Measurements from ENCODE around the gene TPD52L1.

TPD52L1 gene

DNA sequence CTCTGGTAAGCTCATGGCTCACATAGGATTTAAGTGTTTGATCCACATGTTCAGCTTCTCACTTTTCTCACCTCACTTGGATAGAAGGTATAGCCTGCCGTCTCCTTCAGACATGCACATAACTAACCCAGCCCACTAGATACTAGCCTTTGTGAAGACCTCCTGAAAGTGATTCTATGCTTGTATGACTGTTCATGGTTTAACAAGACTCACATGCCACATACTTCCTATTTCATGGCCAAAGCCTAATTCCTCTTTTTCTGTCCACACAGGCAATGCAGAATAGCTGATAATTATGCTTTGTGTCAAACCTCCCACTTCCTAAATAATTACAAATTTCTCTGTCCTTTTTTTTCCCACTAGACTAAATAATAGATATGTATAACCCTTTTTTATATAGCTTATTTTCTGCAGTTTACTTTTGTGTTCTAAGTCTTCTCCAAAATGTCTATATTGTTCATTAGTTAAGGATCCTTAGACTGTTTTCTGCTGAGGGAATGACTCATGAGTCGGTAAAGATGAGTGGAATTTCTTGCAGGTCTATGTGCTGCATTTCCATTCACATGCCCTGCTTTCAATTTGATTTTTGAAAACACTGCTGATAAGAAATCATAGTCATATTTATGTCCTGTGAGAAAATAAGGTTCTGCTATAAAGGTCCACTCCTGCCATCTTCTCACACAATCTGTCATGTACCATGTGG, 105.2 kb downstream of the TPD52L1 start:
- no peak for TF ChIP-seq CTCF (IDR thresholded peaks at IDR 0.05; ENCODE audit: low read depth, low read length)
- no peaks in the 10 kb centered on the region for H3K36me3 ChIP-seq
- no peaks in the 10 kb centered on the region for H3K27me3 ChIP-seq (ENCODE audit: insufficient read depth, low read depth, severe bottlenecking)
- H3K4me3 ChIP-seq (ENCODE audit: low read depth, low read length) = no peak overlapping the region
- H3K27ac ChIP-seq = no peak overlapping the region
- no peak for DNase-seq
- no peaks in the 10 kb centered on the region for H3K9me3 ChIP-seq (ENCODE audit: severe bottlenecking)

DNA sequence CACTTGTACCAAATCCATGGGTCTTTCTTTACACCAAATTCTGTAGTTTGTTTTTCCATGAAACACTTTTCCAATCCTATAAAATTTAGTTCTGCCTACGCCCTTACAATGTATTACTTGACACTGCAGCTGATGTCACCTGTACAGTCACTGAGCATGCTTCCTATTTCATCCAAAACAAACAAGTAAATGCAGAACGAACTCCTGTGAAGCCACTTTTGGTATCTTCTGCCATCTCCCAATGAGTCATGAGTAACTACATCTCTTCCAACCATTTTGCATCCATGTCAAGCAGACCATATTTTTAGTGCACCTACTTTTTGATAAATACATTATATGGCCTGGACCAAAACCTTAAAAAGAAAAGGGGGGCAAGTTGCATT, 105.8 kb downstream of the TPD52L1 start:
- Histone ChIP-seq H3K4me3 (ENCODE audit: low read depth, low read length) (no peak overlapping the region), H3K27ac (no peak overlapping the region), H3K27me3 (ENCODE audit: insufficient read depth, low read depth, severe bottlenecking) (no peaks in the 10 kb centered on the region), H3K9me3 (ENCODE audit: severe bottlenecking) (no peaks in the 10 kb centered on the region), H3K36me3 (no peaks in the 10 kb centered on the region)
- no peak for DNase-seq
- no peak for TF ChIP-seq CTCF (IDR thresholded peaks at IDR 0.05; ENCODE audit: low read depth, low read length)

DNA sequence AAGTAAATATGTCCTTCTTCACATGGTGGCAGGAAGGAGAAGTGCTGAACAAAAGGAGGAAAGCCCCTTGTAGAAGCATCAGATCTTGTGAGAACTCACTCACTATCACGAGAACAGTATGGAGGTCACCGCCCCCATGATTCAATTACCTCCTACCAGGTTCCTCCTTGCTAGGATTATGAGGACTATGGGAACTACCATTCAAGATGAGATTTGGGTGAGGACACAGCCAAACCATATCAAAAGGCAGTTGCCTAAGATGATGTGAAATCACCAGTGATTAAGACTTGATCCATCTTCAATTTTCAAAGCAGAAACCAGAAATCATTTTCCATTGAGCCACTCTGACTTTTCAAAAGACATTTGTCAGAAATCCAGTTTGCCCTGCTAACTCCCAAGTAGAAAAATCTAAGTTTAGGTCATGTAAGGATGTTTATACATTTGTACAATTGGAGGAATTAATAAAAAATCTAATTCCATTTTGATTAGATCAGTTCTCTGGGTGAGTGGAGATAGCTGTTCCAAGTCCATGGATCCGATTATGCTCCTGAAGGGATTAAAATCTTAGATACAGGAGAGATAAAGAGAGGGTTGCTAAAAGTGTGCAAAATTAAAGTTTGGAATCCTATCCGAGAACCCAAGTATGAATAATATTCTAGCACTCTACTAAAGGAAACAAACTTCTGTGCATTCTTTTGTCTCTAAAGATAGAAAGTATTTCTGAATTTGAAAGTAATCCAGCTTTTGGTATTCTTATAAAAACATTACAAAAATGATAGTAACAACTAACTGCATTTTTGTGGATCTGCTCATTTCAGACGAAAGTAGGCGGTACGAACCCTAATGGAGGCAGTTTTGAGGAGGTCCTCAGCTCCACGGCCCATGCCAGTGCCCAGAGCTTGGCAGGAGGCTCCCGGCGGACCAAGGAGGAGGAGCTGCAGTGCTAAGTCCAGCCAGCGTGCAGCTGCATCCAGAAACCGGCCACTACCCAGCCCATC, 108.7 kb downstream of the TPD52L1 start:
- Histone ChIP-seq H3K9me3 (ENCODE audit: severe bottlenecking) (no peaks in the 10 kb centered on the region), H3K4me3 (ENCODE audit: low read depth, low read length) (no peak overlapping the region), H3K27ac (no peak overlapping the region), H3K36me3 (no peaks in the 10 kb centered on the region), H3K27me3 (ENCODE audit: insufficient read depth, low read depth, severe bottlenecking) (no peaks in the 10 kb centered on the region)
- no peak for TF ChIP-seq CTCF (IDR thresholded peaks at IDR 0.05; ENCODE audit: low read depth, low read length)
- no peak for DNase-seq

GRCh38 chr6:125264476-125264875, 110.9 kb downstream of the TPD52L1 start:
- no peak for TF ChIP-seq CTCF (IDR thresholded peaks at IDR 0.05; ENCODE audit: low read depth, low read length)
- H3K27ac ChIP-seq = no peak overlapping the region
- no peaks in the 10 kb centered on the region for H3K27me3 ChIP-seq (ENCODE audit: insufficient read depth, low read depth, severe bottlenecking)
- no peak overlapping the region for H3K4me3 ChIP-seq (ENCODE audit: low read depth, low read length)
- no peak for DNase-seq
- no peaks in the 10 kb centered on the region for H3K9me3 ChIP-seq (ENCODE audit: severe bottlenecking)
- no peaks in the 10 kb centered on the region for H3K36me3 ChIP-seq

DNA sequence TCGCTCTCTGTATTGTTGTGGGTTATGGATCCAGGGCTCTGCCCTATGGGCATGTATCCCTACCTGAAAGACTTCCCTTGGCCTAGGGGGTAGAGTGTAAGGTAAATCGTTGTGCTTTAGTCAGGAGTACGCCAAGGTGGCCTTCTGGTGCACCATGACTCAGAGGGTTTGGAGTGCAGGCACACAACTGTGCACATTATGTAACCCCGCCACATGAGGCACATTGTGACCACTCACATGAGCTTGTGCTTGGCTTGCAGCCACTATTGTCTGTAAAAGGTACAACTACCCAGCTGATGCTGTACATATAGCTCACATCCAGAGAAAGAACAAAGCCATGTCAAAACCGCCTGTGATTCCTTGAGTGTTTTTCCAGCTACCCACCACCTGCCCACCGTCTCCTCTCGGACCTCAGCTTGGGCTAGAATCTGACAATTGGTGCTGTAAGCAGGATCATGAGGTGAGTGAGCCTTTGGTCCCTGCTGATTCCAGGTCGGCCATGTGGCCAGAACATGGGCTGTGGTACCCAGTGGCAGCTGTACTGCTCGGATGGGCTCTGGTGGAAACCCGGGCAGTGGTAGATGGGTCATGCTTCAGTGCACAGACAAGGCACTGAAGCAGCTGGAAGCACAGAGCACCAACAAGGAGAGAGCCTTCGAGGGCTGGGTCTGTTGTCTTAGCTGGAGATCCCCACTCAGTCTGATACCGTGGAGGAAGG, 114.4 kb downstream of the TPD52L1 start:
- Histone ChIP-seq H3K27me3 (ENCODE audit: insufficient read depth, low read depth, severe bottlenecking) (no peaks in the 10 kb centered on the region), H3K9me3 (ENCODE audit: severe bottlenecking) (no peaks in the 10 kb centered on the region), H3K36me3 (no peaks in the 10 kb centered on the region), H3K4me3 (ENCODE audit: low read depth, low read length) (no peak overlapping the region), H3K27ac (no peak overlapping the region)
- no peak for DNase-seq
- TF ChIP-seq CTCF (IDR thresholded peaks at IDR 0.05; ENCODE audit: low read depth, low read length) = no peak
